Stimulated activated CD8-positive, alpha-beta memory T cell treated with anti-CD3 and anti-CD28 coated beads, Interleukin-12 subunit alpha, Interleukin-12 subunit beta, amount 100 ng/mL, for 1 hour (primary cell): ENCODE measurements around the gene ZNF768.
"Not testable (repeated sequence)": the region's sequence is repeated elsewhere in the genome, so short reads cannot be mapped to it uniquely, and the experiment has no call there.

Experiments
- DNase-seq: peaks from one replicate; pipeline ENCODE4 v3.0.0-alpha.2; 2020; ENCODE audit warnings: low read depth

Gene ZNF768

GRCh38 chr16:30555315-30556124, 29.2 kb upstream of the ZNF768 start:
- DNase-seq, result no peak

- no peak for DNase-seq
Measured at GRCh38 chr16:30554557-30555314, 28.4 kb upstream of the ZNF768 start.

- DNase-seq, result no peak
Measured at GRCh38 chr16:30553393-30553899, 27.1 kb upstream of the ZNF768 start.

- no peak for DNase-seq
Measured at GRCh38 chr16:30552956-30553355, 26.6 kb upstream of the ZNF768 start.

GRCh38 chr16:30551781-30552180, 25.4 kb upstream of the ZNF768 start:
- no peak for DNase-seq

- no peak for DNase-seq
Measured at GRCh38 chr16:30548416-30549253, 22.3 kb upstream of the ZNF768 start.

GRCh38 chr16:30546115-30546514, 19.7 kb upstream of the ZNF768 start:
- no peak for DNase-seq

- no peak for DNase-seq
Measured at GRCh38 chr16:30543067-30543466, 16.7 kb upstream of the ZNF768 start.

GRCh38 chr16:30541502-30542329, 15.3 kb upstream of the ZNF768 start:
- DNase-seq, result no peak

GRCh38 chr16:30540916-30541464, 14.6 kb upstream of the ZNF768 start:
- not testable (repeated sequence) for DNase-seq

- not testable (repeated sequence) for DNase-seq
Measured at GRCh38 chr16:30539986-30540526, 13.7 kb upstream of the ZNF768 start.

- no peak for DNase-seq
Measured at GRCh38 chr16:30539000-30539964, 12.9 kb upstream of the ZNF768 start.

GRCh38 chr16:30536391-30537024, 10.1 kb upstream of the ZNF768 start:
- not testable (repeated sequence) for DNase-seq

GRCh38 chr16:30535777-30536190, 9.4 kb upstream of the ZNF768 start:
- peak; percentile 41 for DNase-seq

- DNase-seq, result no peak
Measured at GRCh38 chr16:30535106-30535776, 8.9 kb upstream of the ZNF768 start.

- DNase-seq, result peak; percentile 87
Measured at GRCh38 chr16:30534368-30535105, 8.2 kb upstream of the ZNF768 start, which contains the start of gene ZNF747. Gene ZNF747, minus strand, starts transcription at chr16:30534858. Its CDS starts 179 bp downstream, at chr16:30534679.

GRCh38 chr16:30533748-30534367, 7.5 kb upstream of the ZNF768 start:
- DNase-seq, result no peak
